Liver (tissue), 9 donors: Measurements from ENCODE around the gene LDB2. TPM values are rescaled to one million over a fixed set of nuclear protein-coding genes. Genes with fewer than 3 reads are reported as not detected.

Experiments used
- DNase-seq: peaks from one replicate; pipeline ENCODE4 v3.0.0-alpha.2; 2017; ENCODE audit warnings: low spot score
- H3K27ac ChIP-seq, 2 donors: one replicate each; pipeline ENCODE4 v1.7.0; 2013; ENCODE audit warnings: inconsistent platforms in 2 of 2, low read length in 2 of 2, control low read depth in 1 of 2, low read depth in 1 of 2, mild to moderate bottlenecking in 1 of 2
- H3K27me3 ChIP-seq, 4 donors: one replicate each; pipeline versions ENCODE4 v1.6.1 to v1.7.0; 2013; ENCODE audit warnings: low read length in 3 of 4, inconsistent platforms in 1 of 4, mild to moderate bottlenecking in 1 of 4, moderate library complexity in 1 of 4; ENCODE audit not compliant: control insufficient read depth in 4 of 4, insufficient read depth in 4 of 4
- H3K36me3 ChIP-seq, 4 donors: one replicate each; pipeline versions ENCODE4 v1.6.1 to v1.7.0; 2013; ENCODE audit warnings: low read length in 3 of 4, mild to moderate bottlenecking in 3 of 4, low read depth in 1 of 4, moderate library complexity in 1 of 4; ENCODE audit not compliant: control insufficient read depth in 4 of 4, insufficient read depth in 3 of 4
- H3K4me1 ChIP-seq, 4 donors: one replicate each; pipeline versions ENCODE4 v1.6.1 to v1.7.0; 2013; ENCODE audit warnings: low read length in 3 of 4, mild to moderate bottlenecking in 3 of 4, moderate library complexity in 1 of 4; ENCODE audit not compliant: control insufficient read depth in 4 of 4, insufficient read depth in 4 of 4
- H3K4me3 ChIP-seq, 3 donors: one replicate each; pipeline versions ENCODE4 v1.6.1 to v1.7.0; 2013; ENCODE audit warnings: low read length in 3 of 3, control low read depth in 1 of 3, low read depth in 1 of 3, mild to moderate bottlenecking in 1 of 3
- H3K9ac ChIP-seq, 2 donors: one replicate each; pipeline ENCODE4 v1.7.0; 2013; ENCODE audit warnings: low read length in 2 of 2, mild to moderate bottlenecking in 2 of 2, moderate library complexity in 2 of 2, control low read depth in 1 of 2, low read depth in 1 of 2
- H3K9me3 ChIP-seq, 4 donors: one replicate each; pipeline versions ENCODE4 v1.6.1 to v1.7.0; 2013; ENCODE audit warnings: low read length in 3 of 4; ENCODE audit not compliant: control insufficient read depth in 4 of 4
- ATF3 ChIP-seq: IDR thresholded peaks from 2 replicates; pipeline ENCODE4 v1.6.1; 2016; ENCODE audit warnings: antibody characterized with exemption
- EGR1 ChIP-seq, 2 donors: IDR thresholded peaks; 2 replicates each; pipeline ENCODE4 v1.6.1; 2016 to 2018; ENCODE audit warnings: antibody characterized with exemption in 2 of 2, low read depth in 2 of 2
- FOXA1 ChIP-seq: IDR thresholded peaks from 2 replicates; pipeline ENCODE4 v1.6.1; 2016; ENCODE audit warnings: antibody characterized with exemption
- FOXA2 ChIP-seq: IDR thresholded peaks from 2 replicates; pipeline ENCODE4 v1.6.1; 2016; ENCODE audit warnings: antibody characterized with exemption
- GABPA ChIP-seq, 2 donors: IDR thresholded peaks in 1 of 2; conservative IDR thresholded peaks in 1 of 2; 2 replicates each; pipeline ENCODE4 v1.6.1; 2016; ENCODE audit warnings: antibody characterized with exemption in 2 of 2, mild to moderate bottlenecking in 1 of 2, moderate library complexity in 1 of 2
- HNF4A ChIP-seq, 2 donors: conservative IDR thresholded peaks; 2 replicates each; pipeline ENCODE4 v1.6.1; 2016; ENCODE audit warnings: antibody characterized with exemption in 2 of 2, mild to moderate bottlenecking in 2 of 2
- HNF4G ChIP-seq: IDR thresholded peaks from 2 replicates; pipeline ENCODE4 v1.6.1; 2016; ENCODE audit warnings: antibody characterized with exemption
- JUND ChIP-seq, 2 donors: IDR thresholded peaks; 2 replicates each; pipeline ENCODE4 v1.6.1; 2016; ENCODE audit warnings: antibody characterized with exemption in 2 of 2
- MAX ChIP-seq: IDR thresholded peaks from 2 replicates; pipeline ENCODE4 v1.6.1; 2016; ENCODE audit warnings: antibody characterized with exemption
- NR2F2 ChIP-seq: IDR thresholded peaks from 2 replicates; pipeline ENCODE4 v1.6.1; 2016; ENCODE audit warnings: antibody characterized with exemption
- REST ChIP-seq: IDR thresholded peaks from 2 replicates; pipeline ENCODE4 v1.6.1; 2016; ENCODE audit warnings: antibody characterized with exemption, mild to moderate bottlenecking
- RXRA ChIP-seq, 2 donors: IDR thresholded peaks; 2 replicates each; pipeline ENCODE4 v1.6.1; 2017 to 2018; ENCODE audit warnings: antibody characterized with exemption in 2 of 2, mild to moderate bottlenecking in 1 of 2
- TAF1 ChIP-seq: conservative IDR thresholded peaks from 2 replicates; pipeline ENCODE4 v1.6.1; 2016; ENCODE audit warnings: antibody characterized with exemption, mild to moderate bottlenecking
- YY1 ChIP-seq: IDR thresholded peaks from 2 replicates; pipeline ENCODE4 v1.6.1; 2016; ENCODE audit warnings: antibody characterized with exemption, mild to moderate bottlenecking
- WGBS: extraction: QIAGEN DNeasy Blood & Tissue Kit; methylation state at CpG from one replicate; pipeline ENCODE4 v1.1.7; 2013; 5-methylcytosine and 5-hydroxymethylcytosine counted together
- polyA plus RNA-seq, 2 donors: library from polyadenylated mRNA; stranded (reverse) in 1 of 2; unstranded in 1 of 2; fragments of 200-250 nt in 1 of 2; fragments of >200 nt in 1 of 2; fragmentation: Nextera tagmentation in 1 of 2; extraction: Ambion mirVana in 1 of 2; gene quantifications; one replicate each; pipeline versions ENCODE4 v1.2.1 to v1.2.3, GENCODE V29; 2013 to 2015
- total RNA-seq, 2 donors: library from RNA; depleted of rRNA; stranded (reverse); fragments of >200 nt; gene quantifications; one replicate each; pipeline ENCODE4 v1.2.3, GENCODE V29; 2014
- TF ChIP-seq, protein P1 (sequence below): fragments of 150-350 bp; IDR thresholded peaks from 2 replicates; pipeline ENCODE4 v1.5.1; 2017; ENCODE audit warnings: improper control_type of control experiment, low read depth, low read length; ENCODE audit not compliant: missing input control
- donor health status: healthy.
- donor health status: healthy.
- donor health status: healthy.
- donor health status: healthy.
- donor health status: healthy.

Gene LDB2
- total and polyA plus RNA-seq, 4 donors: 7.4 to 31.9 (median 16.8) TPM

- H3K36me3 ChIP-seq: peaks cover 0 to 5% (median 1%) of the 10 kb centered on the region in 4 donors
- TF ChIP-seq TAF1: no peak
- TF ChIP-seq FOXA1: no peak
- whole genome bisulfite sequencing: 86% methylated on average over 2 of the region's 2 CpGs
- H3K27ac ChIP-seq: no peak overlapping the region
- H3K4me3 ChIP-seq: no peak overlapping the region
- DNase-seq: no peak
- no peak overlapping the region for H3K9ac ChIP-seq
- peaks cover 3 to 8% (median 4%) of the 10 kb centered on the region in 4 donors for H3K9me3 ChIP-seq
- no peaks in the 10 kb centered on the region for H3K4me1 ChIP-seq
- no peaks in the 10 kb centered on the region for H3K27me3 ChIP-seq
These were observed 393.2 kb downstream of the LDB2 start for GRCh38 chr4:16505267-16505666.

DNA sequence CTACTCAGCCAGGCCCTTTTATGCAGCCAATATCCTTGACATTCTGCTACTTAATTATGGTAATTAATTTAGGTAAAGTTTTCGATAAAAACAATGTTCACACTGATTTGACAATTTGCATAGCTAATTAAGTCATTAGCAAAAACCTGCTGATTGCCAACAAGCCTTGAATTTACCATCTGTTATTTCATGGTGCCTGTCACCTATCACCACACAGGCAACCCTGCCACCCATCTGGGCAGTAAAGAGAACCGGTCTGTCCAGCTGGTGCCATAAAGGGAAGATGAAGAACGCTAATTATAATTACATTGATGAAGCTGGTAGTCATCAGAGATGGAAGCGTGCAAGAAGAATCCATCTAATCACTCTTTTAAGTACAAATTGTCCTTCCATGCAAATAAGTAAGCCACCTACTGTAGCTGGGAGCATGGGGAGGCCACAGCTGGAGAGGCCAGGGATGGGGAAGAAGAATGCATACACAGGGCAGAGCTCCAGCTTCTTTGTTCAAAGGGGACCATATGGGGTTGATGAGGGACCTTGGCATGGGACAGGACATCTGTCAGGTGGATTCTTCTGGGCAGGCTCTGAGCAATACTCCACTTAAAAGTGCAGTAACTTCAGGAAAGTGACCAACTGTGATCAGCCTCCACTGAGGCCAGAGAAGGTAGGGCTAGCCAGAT lies 394.9 kb downstream of the LDB2 start:
- H3K9ac ChIP-seq: no peak overlapping the region
- TF ChIP-seq FOXA1: no peak
- no peak for TF ChIP-seq REST
- no peak for TF ChIP-seq GABPA (IDR thresholded peaks at IDR 0.05 in 1 of 2, conservative IDR thresholded peaks at IDR 0.05 in 1 of 2)
- TF ChIP-seq JUND (IDR thresholded peaks at IDR 0.05): no peak
- no peak for TF ChIP-seq ATF3
- TF ChIP-seq RXRA (IDR thresholded peaks at IDR 0.05): no peak
- TF ChIP-seq HNF4G: no peak
- no peak for TF ChIP-seq YY1
- TF ChIP-seq, protein P1, sequence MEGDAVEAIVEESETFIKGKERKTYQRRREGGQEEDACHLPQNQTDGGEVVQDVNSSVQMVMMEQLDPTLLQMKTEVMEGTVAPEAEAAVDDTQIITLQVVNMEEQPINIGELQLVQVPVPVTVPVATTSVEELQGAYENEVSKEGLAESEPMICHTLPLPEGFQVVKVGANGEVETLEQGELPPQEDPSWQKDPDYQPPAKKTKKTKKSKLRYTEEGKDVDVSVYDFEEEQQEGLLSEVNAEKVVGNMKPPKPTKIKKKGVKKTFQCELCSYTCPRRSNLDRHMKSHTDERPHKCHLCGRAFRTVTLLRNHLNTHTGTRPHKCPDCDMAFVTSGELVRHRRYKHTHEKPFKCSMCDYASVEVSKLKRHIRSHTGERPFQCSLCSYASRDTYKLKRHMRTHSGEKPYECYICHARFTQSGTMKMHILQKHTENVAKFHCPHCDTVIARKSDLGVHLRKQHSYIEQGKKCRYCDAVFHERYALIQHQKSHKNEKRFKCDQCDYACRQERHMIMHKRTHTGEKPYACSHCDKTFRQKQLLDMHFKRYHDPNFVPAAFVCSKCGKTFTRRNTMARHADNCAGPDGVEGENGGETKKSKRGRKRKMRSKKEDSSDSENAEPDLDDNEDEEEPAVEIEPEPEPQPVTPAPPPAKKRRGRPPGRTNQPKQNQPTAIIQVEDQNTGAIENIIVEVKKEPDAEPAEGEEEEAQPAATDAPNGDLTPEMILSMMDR: no peak
- WGBS: 92% methylated on average over 4 of the region's 4 CpGs
- peaks cover 0 to 3% (median 1%) of the 10 kb centered on the region in 4 donors for H3K36me3 ChIP-seq
- H3K9me3 ChIP-seq: peaks cover 0 to 5% (median 3%) of the 10 kb centered on the region in 4 donors
- H3K27me3 ChIP-seq: no peaks in the 10 kb centered on the region
- H3K4me1 ChIP-seq: no peaks in the 10 kb centered on the region
- no peak overlapping the region for H3K4me3 ChIP-seq
- no peak for DNase-seq
- no peak overlapping the region for H3K27ac ChIP-seq

GRCh38 chr4:16498978-16499377 lies 399.5 kb downstream of the LDB2 start:
- Histone ChIP-seq H3K4me3 (no peak overlapping the region), H3K9ac (no peak overlapping the region), H3K36me3 (no peaks in the 10 kb centered on the region), H3K27ac (no peak overlapping the region), H3K9me3 (peaks cover 0 to 5% (median 3%) of the 10 kb centered on the region in 4 donors), H3K4me1 (no peaks in the 10 kb centered on the region), H3K27me3 (no peaks in the 10 kb centered on the region)
- TF ChIP-seq GABPA (IDR thresholded peaks at IDR 0.05 in 1 of 2, conservative IDR thresholded peaks at IDR 0.05 in 1 of 2) (no peak), RXRA (IDR thresholded peaks at IDR 0.05) (no peak), JUND (IDR thresholded peaks at IDR 0.05) (no peak), YY1 (no peak), NR2F2 (no peak), EGR1 (IDR thresholded peaks at IDR 0.05; ENCODE audit: low read depth in 2 of 2) (no peak), TAF1 (no peak), FOXA2 (no peak), ATF3 (no peak), REST (no peak), MAX (no peak), HNF4A (conservative IDR thresholded peaks at IDR 0.05) (no peak), FOXA1 (no peak)
- DNase-seq: no peak
